Peyer's patch (tissue), 4 donors: ENCODE results near the gene SEZ6. TPM values are rescaled to one million over a fixed set of nuclear protein-coding genes. Genes with fewer than 3 reads are reported as not detected.

Experiments
- DNase-seq, 3 donors: peaks; one replicate each; pipeline ENCODE4 v3.0.0-alpha.2; 2017 to 2019
- H3K27ac ChIP-seq, 4 donors: fragments of 200-600 bp; sonication (generic); one replicate each; pipeline ENCODE4 v1.5.1; 2016 to 2019
- H3K27me3 ChIP-seq, 2 donors: fragments of 200-600 bp; sonication (generic); one replicate each; pipeline ENCODE4 v1.5.1; 2019
- H3K36me3 ChIP-seq, 3 donors: fragments of 200-600 bp; sonication (generic); one replicate each; pipeline ENCODE4 v1.5.1; 2016 to 2019
- H3K4me1 ChIP-seq, 4 donors: fragments of 200-600 bp; sonication (generic); one replicate each; pipeline ENCODE4 v1.5.1; 2016 to 2019
- H3K4me3 ChIP-seq, 4 donors: fragments of 200-600 bp; sonication (generic); 1 replicate in 3 of 4; 2 replicates in 1 of 4; pipeline ENCODE4 v1.5.1; 2016 to 2019; ENCODE audit warnings: mild to moderate bottlenecking in 1 of 4
- H3K9me3 ChIP-seq, 4 donors: fragments of 200-600 bp; sonication (generic); one replicate each; pipeline ENCODE4 v1.5.1; 2016 to 2019; ENCODE audit warnings: mild to moderate bottlenecking in 1 of 4
- CTCF ChIP-seq, 6 experiments: fragments of 450-650 bp in 4 of 6; fragments of 200-600 bp in 2 of 6; sonication (generic) in 1 of 6; IDR thresholded peaks; one replicate each; pipeline ENCODE4 v1.5.1; 2017 to 2019; ENCODE audit warnings: antibody characterized with exemption in 6 of 6, mild to moderate bottlenecking in 3 of 6, moderate library complexity in 1 of 6
- POLR2A ChIP-seq, 2 donors: fragments of 450-650 bp; IDR thresholded peaks; one replicate each; pipeline ENCODE4 v1.5.1; 2017; ENCODE audit warnings: antibody characterized with exemption in 2 of 2, mild to moderate bottlenecking in 2 of 2, moderate library complexity in 2 of 2
- total RNA-seq, 4 donors: library from RNA; depleted of rRNA; stranded (reverse); fragments of >200 nt; gene quantifications; one replicate each; pipeline ENCODE4 v1.1.0, GENCODE V29; 2016

Gene SEZ6
- total RNA-seq, 4 donors from 2014 or later = 0.66 to 1.1 TPM; not detected in 2

- H3K9me3 ChIP-seq = no peaks in the 10 kb centered on the region
- TF ChIP-seq CTCF (IDR thresholded peaks at IDR 0.05) (no peak), POLR2A (IDR thresholded peaks at IDR 0.05) (no peak)
- no peaks in the 10 kb centered on the region for H3K4me1 ChIP-seq
- no peaks in the 10 kb centered on the region for H3K36me3 ChIP-seq
- H3K4me3 ChIP-seq = no peak overlapping the region
- DNase-seq = no peak
- H3K27ac ChIP-seq = no peak overlapping the region
- H3K27me3 ChIP-seq = no peaks in the 10 kb centered on the region
Observed at GRCh38 chr17:28999206-28999605, 6.6 kb downstream of the SEZ6 start.

- no peaks in the 10 kb centered on the region for H3K9me3 ChIP-seq
- H3K4me3 ChIP-seq = no peak overlapping the region
- H3K4me1 ChIP-seq = no peaks in the 10 kb centered on the region
- H3K27ac ChIP-seq = no peak overlapping the region
- H3K36me3 ChIP-seq = no peaks in the 10 kb centered on the region
- TF ChIP-seq CTCF (IDR thresholded peaks at IDR 0.05) (no peak), POLR2A (IDR thresholded peaks at IDR 0.05) (no peak)
- H3K27me3 ChIP-seq = no peaks in the 10 kb centered on the region
- no peak for DNase-seq
Observed at GRCh38 chr17:28997806-28998205, 8.0 kb downstream of the SEZ6 start.

GRCh38 chr17:28996554-28997096 is 9.2 kb downstream of the SEZ6 start:
- H3K4me3 ChIP-seq = no peak overlapping the region
- DNase-seq = no peak
- H3K4me1 ChIP-seq = no peaks in the 10 kb centered on the region
- H3K27me3 ChIP-seq = no peaks in the 10 kb centered on the region
- TF ChIP-seq CTCF (IDR thresholded peaks at IDR 0.05) = no peak
- no peak for TF ChIP-seq POLR2A (IDR thresholded peaks at IDR 0.05)
- H3K9me3 ChIP-seq = no peaks in the 10 kb centered on the region
- H3K36me3 ChIP-seq = no peaks in the 10 kb centered on the region
- no peak overlapping the region for H3K27ac ChIP-seq

- no peak for TF ChIP-seq POLR2A (IDR thresholded peaks at IDR 0.05)
- H3K4me3 ChIP-seq = no peak overlapping the region
- H3K27ac ChIP-seq = no peak overlapping the region
- no peaks in the 10 kb centered on the region for H3K27me3 ChIP-seq
- no peak for DNase-seq
- H3K36me3 ChIP-seq = no peaks in the 10 kb centered on the region
- no peaks in the 10 kb centered on the region for H3K4me1 ChIP-seq
- H3K9me3 ChIP-seq = no peaks in the 10 kb centered on the region
Observed at GRCh38 chr17:28993645-28994426, 12.0 kb downstream of the SEZ6 start.

- no peaks in the 10 kb centered on the region for H3K27me3 ChIP-seq
- no peak for TF ChIP-seq POLR2A (IDR thresholded peaks at IDR 0.05)
- no peak for TF ChIP-seq CTCF (IDR thresholded peaks at IDR 0.05)
- H3K4me3 ChIP-seq = no peak overlapping the region
- no peaks in the 10 kb centered on the region for H3K9me3 ChIP-seq
- DNase-seq = no peak
- no peak overlapping the region for H3K27ac ChIP-seq
- no peaks in the 10 kb centered on the region for H3K4me1 ChIP-seq
- H3K36me3 ChIP-seq = no peaks in the 10 kb centered on the region
Observed at GRCh38 chr17:28992625-28993600, 12.9 kb downstream of the SEZ6 start.
